NCI-H748 treated with DMSO at 0.1 percent for 48 hours (cell line): Measurements from ENCODE around the gene SLC12A1.
A peak's percentile ranks its signal among the peaks of the same experiment; 100 is the strongest.
"Not testable (repeated sequence)": the region's sequence is repeated elsewhere in the genome, so short reads cannot be mapped to it uniquely, and the experiment has no call there.

ENCODE experiments used
- DNase-seq: peaks from one replicate; lab custom pipeline; 2025; lab: John Stamatoyannopoulos, UW

The SLC12A1 gene

DNA sequence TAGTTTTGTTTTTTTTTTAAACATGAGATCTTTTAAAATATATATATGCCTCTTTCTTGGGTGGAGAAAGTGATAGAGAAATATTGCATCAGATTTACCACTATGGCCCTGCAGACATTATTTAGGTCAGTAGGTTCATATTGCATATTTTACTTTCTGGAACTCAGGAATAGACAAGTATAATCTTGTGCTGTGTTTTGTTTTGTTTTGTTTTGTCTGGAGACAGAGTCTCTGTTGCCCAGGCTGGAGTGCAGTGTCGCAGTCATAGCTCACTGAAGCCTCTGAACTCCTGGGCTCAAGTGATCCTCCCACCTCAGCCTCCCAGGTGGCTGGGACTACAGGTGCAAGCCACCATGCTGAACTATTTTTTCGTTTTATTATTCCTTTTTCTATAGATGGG, 103.6 kb downstream of the SLC12A1 start:
- no peak for DNase-seq

DNA sequence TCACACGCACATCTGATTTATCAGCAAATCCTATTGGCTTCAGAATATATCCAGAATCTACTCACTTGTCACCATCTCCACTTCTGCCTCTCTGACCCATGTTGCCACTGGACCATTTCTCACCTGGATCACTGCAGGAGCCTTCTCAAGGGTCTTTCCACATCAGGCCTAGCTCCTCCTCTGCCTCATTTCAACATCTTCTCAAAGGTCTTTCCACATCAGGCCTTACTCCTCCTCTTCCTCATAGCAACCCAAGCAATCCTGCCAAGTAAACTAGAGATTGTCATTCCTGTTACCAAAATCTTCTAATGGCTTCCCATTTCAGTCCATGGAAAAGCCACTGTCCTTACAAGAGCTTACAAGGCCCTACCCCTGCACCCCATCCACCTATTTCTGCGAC, 107.1 kb downstream of the SLC12A1 start:
- DNase-seq, result no peak

DNA sequence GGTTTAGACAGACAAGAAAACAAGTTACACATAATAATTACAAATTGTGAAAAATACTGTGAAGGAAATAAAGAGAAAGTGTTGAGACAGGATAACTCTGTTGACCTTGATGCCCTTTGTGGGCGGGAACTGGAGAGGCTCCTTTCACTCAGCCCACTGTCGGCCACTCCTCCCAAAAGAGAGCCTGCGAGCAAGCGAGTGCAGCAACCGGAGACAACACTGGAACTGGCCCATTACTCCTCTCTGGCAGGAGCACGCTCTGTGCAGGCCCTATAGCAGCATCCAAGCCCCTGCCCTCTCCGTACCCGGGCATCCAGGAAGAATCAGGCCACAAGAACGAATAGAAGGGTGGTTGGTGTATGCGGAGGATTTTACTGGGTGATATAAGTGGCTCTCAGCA, 108.9 kb downstream of the SLC12A1 start:
- DNase-seq, result no peak

DNA sequence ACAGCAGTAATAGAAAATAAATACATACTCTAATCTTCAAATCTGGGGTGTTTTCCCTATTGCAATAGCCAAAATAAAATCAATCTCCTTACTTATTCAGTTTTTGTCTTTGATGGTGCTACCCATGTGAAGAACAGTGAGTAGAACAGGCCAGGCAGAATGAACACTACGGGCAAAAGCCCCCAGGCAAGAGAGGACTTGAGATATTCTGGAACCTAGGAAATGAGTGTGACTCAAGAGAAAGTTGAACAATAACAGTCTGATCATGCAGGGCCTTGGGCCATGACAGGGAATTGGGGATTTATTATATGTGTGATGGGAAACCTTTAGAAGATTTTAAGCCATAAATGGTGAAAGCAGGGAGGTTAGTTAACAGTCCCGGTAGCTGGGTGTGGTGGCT, 111.1 kb downstream of the SLC12A1 start:
- DNase-seq, result no peak

DNA sequence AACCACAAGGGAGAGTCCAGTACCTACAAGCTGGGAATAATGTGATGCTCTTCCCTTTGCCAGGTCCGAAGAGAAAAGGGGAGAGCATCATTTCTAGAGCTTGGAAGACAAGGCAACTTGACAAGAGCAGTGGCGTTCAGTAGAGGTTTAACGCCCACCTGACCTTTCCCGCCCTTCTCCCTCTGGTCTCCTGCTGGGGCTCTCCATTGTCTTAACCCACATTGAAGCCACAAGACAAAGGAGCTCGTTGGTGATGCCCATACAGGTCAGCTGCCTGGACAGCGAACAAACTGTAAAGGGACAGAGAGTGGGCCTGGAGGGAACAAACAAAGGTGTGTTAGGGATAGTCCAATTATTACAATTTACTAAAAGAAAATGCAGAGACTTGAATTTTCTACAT, 112.0 kb downstream of the SLC12A1 start:
- DNase-seq, result no peak

DNA sequence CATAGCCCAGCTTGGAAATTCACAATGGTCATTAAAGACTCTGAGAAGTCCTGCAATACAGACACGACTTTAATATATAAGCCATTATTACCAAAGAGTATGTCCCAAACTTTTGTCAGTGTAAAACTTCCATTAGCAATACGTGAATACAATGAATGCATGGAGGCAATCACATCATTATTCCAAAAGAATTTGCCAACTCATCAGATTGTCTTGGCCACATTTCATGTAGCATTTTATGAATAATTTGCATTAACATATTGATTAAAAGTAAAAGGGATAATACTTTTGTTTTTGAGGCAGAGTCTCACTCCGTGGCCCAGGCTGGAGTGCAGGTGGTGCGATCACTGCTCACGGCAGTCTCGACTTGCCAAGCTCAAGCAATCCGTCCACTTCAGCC, 117.2 kb downstream of the SLC12A1 start:
- no peak for DNase-seq

DNA sequence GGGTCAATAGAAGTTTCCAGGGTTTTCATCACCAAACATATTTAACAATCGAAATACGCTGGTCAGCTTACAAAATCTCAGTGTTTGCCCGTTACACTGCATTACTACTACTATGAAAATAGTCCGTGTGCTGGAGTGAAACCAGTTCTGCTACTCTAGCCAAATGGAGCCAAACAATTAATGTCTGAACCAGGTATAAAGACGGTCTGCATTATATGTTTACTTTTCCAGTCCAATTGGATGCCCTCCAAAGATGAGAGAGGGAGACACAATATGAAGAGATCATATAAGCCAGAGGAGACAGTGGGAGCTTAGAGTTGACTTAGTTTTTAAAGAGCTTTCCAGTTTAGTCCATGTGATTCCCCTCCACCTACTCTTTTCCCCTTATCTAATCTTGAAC, 118.8 kb downstream of the SLC12A1 start:
- peak; percentile 69 for DNase-seq

DNA sequence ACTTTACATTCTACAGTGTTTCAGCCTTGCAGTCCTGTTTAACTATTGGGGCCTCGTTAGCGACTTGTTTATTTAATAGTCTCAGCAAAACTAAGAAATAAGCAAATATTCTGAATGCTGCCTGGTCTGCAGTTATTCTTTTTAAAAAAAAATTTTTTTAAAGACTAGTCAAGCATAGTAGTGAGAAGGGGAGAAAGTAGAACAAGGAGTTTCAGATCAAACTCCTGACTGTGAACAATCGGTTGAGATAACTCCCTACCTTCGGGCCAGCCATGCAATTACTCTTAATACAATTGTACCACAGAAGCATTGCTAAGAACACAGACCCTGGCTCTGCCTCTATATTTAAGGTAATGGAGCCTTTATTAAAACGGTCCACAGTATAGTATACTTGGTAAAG, 119.3 kb downstream of the SLC12A1 start:
- DNase-seq, result no peak

DNA sequence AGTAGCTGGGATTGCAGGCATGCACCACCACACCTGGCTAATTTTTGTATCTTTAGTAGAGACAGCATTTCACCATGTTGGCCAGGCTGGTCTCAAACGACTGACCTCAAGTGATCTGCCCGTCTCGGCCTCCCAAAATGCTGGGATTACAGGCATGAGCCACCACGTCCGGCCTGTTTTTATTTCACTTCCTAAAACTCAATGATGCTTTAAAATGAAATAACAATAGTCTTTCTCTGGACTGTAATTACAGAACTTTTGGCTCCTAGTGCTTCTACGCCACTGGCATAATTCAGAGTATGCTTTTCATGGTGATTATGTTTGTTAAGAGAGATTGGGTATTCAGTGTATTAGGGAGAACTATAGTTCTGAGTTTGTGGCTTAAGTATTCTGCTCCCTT, 120.1 kb downstream of the SLC12A1 start:
- DNase-seq, result not testable (repeated sequence)

DNA sequence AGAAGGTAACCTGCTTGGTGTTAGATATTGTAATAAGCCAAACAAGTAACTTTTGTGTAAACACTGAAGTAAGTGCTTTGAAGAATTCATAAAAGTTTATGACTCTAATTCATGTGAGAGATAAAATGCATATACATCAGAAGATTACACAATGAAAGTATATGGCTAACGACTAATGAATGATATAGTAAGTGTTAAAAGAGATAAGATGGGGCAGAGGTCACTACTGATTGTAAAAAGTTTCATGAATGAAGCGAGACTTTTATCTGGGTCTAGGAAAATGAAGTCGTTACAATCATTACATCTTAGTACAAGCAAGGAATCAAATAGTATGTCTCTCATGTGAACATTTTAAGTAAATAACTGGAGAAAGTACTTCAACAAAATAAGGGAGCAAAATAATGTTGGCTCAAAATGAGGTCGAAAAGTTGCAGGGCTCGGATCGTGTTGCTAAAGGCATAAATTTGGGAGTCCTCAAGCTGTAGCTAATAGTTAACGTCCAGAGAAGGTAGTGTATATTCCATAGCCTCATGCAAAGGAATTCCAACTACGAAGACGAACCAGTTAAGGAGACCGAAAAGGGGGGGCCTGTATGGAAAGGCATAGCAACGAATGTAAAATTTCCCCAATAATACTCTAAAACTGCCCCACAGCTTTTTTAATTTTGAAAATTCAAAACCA, 124.1 kb downstream of the SLC12A1 start:
- no peak for DNase-seq

DNA sequence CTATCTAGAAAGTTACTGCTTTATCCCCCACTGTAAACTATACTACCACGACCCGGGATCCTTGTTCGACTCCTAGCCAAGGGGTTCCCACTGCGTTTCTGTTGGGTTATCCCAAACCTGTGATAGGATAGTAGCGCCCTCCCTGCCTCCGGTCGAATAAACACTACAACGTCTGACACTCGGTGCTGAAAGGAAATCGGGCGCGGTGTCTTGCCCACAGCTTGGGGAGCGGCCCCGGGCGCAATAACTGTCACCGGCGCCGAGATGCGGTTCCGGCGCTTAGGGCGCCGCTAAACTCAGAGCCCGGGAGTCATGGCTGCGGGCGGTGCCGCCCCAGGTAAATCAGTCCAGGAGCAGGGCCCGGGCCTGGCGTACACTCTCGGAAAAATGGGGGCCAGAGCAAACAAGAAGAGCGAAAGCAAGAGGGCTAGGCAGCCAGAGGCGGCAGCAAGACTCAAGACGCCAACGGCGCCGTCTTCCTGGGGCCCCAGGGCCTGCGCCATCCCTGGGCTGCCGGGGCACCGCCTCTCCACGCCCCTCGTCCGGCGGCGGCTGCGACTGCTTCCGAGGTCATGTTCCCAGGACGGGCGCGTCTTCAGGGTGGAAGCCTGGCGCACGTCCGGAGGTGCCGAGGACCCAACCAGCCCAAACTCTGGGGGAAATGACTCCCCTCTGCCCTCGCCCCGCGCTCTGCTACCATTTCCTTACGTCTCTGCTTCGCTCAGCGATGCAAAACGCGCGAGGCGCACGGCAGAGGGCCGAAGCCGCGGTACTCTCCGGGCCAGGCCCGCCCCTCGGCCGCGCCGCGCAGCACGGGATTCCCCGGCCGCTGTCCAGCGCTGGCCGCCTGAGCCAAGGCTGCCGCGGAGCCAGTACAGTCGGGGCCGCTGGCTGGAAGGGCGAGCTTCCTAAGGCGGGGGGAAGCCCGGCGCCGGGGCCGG, 125.0 kb downstream of the SLC12A1 start, which contains the start of gene DUT:
DUT (plus strand) TSS at position 575 of the 941 bp plus-strand sequence; CDS start at position 662, 87 bp downstream.
- peak; percentile 29 for DNase-seq

DNA sequence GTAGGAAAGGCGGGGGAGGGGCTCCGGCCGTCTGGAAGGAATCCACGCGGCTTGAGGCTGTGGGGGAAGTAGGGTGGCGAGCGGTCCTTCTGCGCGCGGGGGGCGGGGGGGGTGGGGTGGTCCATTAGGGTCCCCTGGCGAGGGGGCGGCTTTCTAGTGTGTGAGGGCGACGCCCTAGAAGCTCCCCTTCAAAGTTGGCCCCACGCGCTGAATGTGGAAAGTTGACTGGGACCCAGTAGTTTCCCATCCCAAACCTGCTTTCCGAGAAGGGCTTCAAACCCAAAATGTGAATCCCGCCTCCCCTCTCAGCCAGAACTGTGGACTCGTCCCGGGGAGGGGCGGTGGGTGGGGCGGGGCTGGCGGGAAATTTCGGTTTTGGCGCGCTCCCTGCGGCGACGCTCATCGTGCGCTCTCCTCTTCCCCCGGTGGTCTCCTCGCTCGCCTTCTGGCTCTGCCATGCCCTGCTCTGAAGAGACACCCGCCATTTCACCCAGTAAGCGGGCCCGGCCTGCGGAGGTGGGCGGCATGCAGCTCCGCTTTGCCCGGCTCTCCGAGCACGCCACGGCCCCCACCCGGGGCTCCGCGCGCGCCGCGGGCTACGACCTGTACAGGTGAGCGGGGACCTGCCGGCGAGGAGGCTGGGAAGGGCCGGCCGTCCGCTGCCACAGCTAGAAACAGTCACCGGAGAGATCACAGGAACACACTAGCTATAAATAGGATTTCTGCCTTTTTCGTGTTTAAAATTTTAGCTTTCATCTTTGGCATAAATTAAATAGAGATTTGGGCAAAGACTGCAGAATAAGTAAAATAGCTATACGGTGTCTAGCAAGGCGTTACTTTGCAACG, 125.9 kb downstream of the SLC12A1 start:
- peak; percentile 65 for DNase-seq

DNA sequence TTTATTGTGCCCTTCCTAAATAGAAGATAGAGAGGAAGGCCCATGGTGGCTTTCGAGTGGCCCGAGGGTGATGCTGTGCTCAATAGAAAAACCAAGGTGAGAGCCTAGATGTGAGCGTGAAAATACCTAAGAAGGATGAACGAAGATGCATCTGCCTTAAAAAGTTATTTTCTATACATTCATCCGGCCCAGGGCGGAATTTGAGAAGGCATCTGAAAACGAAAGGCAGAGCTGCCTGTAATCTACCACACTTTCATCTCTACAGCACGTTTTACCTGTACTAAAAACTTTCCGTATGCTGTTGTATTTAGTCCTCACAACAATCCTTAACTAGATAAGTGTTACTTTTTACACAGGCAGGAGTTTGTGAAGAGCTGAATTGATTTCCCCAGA, 126.5 kb downstream of the SLC12A1 start:
- no peak for DNase-seq

DNA sequence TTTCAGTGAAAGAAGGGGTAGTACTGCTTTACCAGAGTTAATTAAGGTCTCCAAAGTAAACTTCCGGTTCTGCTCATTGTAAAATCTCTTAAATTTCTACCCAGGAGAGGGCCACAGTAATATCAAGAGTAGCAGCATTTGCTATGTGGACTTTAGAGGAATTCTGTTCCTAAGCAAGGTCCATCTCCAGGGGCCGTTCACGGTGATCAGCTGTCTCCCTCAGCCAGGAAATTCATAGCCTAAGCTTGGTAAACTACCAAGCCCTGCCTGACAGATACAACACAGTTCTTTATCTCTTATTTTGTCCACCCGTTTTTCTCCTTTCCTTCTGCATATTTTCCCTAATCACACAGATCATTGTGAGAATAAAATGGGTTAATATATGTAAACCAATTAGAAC, 127.4 kb downstream of the SLC12A1 start:
- no peak for DNase-seq

DNA sequence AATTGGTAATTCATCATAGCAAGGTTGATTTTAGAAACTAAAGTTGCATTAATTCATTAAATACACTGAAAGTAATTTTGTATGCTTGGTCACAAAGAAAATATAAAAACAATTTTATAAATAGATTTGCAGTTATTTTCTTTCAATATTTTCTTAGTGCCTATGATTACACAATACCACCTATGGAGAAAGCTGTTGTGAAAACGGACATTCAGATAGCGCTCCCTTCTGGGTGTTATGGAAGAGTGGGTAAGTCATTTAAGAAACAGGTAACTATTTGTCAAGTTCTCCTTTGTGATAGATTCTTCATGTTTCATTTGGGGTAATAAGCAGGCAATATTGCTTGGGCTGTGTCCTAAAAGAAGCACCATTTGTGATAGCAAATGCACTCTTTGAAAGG, 128.2 kb downstream of the SLC12A1 start:
- no peak for DNase-seq

DNA sequence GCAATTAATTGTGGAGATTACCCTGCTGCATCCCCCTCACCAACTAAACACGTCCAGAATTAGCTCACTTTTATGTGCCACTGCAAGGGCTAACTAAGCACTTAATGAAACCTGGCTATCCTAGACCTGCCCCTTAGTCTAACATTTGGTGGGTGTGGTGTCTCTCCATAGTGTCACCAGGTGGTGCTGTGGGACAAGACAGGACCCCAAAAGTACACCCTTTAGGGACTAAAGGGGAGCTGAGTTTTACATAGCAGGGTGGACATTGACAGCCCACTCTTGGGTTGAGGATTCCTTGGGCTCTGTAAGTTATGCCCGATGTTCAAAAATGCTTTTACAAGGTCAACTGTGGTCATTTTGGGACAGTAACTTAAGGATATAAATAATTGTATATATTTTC, 130.8 kb downstream of the SLC12A1 start:
- DNase-seq, result no peak

DNA sequence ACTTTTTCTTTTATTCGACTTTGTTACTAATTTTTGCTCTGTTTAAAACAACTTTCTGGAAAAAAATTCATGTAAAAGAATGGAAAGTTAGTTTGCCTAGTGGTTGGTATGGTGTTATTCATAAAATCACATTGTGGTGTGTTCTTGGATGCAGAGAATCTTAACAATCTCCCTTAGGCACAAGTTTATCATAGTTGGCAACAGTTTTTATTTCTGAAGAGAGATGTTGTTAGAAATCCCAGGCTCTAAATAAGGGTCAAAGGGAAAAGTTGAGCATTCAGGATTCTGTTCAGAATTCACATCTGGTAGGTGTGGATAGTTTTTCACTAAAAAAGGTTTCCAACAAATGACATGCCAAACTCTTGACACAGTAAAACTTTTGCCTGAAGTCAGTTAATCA, 131.5 kb downstream of the SLC12A1 start:
- DNase-seq, result no peak

DNA sequence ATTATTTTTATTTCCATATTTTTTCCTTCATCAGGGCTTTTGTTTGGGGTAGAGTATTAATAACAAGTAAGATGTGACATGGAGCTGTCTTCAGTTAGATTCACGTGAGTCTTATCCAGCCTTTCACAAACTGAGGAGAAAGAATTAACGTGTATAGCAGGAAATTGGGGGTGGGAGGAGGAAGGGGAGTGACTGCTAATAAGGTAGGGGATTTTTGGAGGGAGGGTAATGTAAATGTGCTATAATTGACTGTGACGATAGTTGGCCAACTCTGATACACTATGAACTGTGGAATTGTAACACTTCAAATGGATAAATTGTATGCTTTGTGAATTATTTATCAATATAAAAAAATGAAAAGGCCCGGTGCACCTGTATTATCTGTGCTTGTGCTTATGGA, 134.0 kb downstream of the SLC12A1 start:
- no peak for DNase-seq

DNA sequence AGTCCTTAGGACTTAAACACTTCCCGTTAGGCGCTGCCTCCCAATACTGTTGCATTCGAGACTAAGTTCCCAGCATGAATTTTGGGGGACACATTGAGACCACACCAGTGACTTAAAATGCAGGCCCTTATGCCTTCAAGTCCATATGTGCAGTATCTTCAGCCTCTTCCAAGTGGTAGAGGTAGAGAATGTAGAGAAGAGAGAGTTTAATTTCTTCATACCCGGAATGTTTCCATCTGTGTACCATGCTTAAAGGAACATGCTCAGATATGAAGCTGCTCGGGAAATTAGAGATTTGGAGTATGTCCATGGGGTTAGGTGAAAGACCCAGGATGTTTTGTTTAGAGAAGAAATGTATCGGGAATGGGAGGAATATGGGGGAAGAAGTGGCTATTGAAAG, 137.8 kb downstream of the SLC12A1 start:
- no peak for DNase-seq

DNA sequence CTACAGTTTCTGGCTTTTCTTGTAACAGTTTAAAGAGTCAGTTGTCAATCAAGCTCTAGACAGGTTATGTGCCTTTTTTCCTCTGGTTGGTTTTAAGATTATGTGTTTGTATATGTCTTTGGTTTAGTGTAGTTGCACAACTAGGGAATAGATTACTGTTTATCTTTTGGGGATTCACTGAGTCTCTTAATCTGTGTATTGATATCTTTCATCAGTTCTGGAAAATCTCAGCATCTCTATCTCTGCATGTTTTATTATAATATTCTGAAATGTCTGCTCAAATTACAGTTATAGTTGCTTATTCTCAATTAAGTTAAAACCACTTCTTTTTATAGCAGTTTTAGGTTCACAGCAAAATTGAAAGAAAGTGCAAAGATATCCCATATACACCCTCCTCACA, 139.4 kb downstream of the SLC12A1 start:
- no peak for DNase-seq

DNA sequence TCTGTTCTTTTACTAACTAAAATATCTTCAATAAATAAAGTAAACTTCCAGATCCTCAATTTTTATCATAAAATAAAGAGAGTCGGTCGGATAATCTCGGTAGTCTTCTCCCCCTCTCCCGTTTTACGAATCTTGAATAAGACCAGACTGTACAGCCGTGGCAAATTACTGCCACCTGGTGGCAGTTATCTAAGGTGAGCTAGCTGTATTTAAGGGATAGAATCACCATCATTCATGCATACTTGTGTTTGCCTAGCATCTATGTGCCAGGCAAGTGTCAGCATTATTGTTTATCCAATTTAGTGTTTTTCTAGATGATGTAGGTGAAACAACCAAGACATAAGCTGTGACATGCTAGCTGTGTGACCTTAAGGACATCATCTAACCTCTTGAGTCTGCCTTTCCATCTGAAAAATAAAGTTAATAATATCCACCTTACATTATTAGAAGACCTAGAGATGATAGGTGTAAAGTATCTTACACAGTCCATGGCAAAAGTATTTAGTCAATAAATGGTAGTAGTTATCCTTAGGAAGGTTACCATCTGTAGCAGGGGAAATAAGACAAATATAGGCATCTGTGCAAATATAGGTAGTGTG, 146.5 kb downstream of the SLC12A1 start:
- DNase-seq, result peak; percentile 46
